OCI-LY7 (cell line): ENCODE measurements around the gene CHST13. TPM values are rescaled to one million over a fixed set of nuclear protein-coding genes. Genes with fewer than 3 reads are reported as not detected.

Experiments
- BruUV-seq: library from RNA; stranded (reverse); fragments of 400-500 nt; replicated peaks from 2 replicates; lab custom pipeline; 2021; lab: Mats Ljungman, UMichigan
- CTCF ChIA-PET: fragments of 300-600 bp; sonication (Branson Sonifier 250); formaldehyde crosslinking; loops from one replicate; lab custom pipeline; 2022; ENCODE audit warnings: antibody characterized with exemption; ENCODE audit not compliant: unreplicated experiment; lab: Charles Lee
- POLR2A ChIA-PET: fragments of 300-600 bp; sonication (Branson Sonifier 250); formaldehyde crosslinking; loops from one replicate; lab custom pipeline; 2022; ENCODE audit warnings: antibody characterized with exemption; lab: Charles Lee
- DNase-seq: peaks from one replicate; pipeline ENCODE4 v3.0.0-alpha.2; 2015; ENCODE audit warnings: low spot score
- H2AFZ ChIP-seq: fragments of 200-600 bp; sonication (generic), shearing (Covaris generic); 2 replicates; pipeline ENCODE4 v1.6.1; 2014; ENCODE audit warnings: mild to moderate bottlenecking, antibody characterized with exemption, low read length, moderate library complexity
- H3K27ac ChIP-seq: fragments of 200-600 bp; sonication (generic); 2 replicates; pipeline ENCODE4 v1.5.1; 2014; ENCODE audit warnings: mixed run types, low read depth, mild to moderate bottlenecking, moderate library complexity, low read length, inconsistent platforms; ENCODE audit not compliant: poor library complexity, severe bottlenecking
- H3K36me3 ChIP-seq: fragments of 200-600 bp; sonication (generic); 2 replicates; pipeline ENCODE4 v1.6.1; 2014; ENCODE audit warnings: mild to moderate bottlenecking, antibody characterized with exemption, low read length, moderate library complexity, mixed read lengths; ENCODE audit not compliant: insufficient read depth
- H3K4me1 ChIP-seq: fragments of 200-600 bp; sonication (generic); 2 replicates; pipeline ENCODE4 v1.5.1; 2014; ENCODE audit warnings: mild to moderate bottlenecking, low read length; ENCODE audit not compliant: insufficient read depth, poor library complexity, severe bottlenecking
- H3K4me2 ChIP-seq: fragments of 200-600 bp; sonication (generic); 2 replicates; pipeline ENCODE4 v1.6.1; 2014; ENCODE audit warnings: mild to moderate bottlenecking, low read length
- H3K4me3 ChIP-seq: fragments of 200-600 bp; sonication (generic); 2 replicates; pipeline ENCODE4 v1.5.1; 2014; ENCODE audit warnings: mild to moderate bottlenecking, low read depth, low read length; ENCODE audit not compliant: poor library complexity, severe bottlenecking
- H3K79me2 ChIP-seq: fragments of 200-600 bp; sonication (generic); 2 replicates; pipeline ENCODE4 v1.6.1; 2016; ENCODE audit warnings: low read depth, mild to moderate bottlenecking, low read length, moderate library complexity, mixed read lengths; ENCODE audit not compliant: insufficient read depth
- H3K9me2 ChIP-seq: fragments of 200-600 bp; sonication (generic); 2 replicates; pipeline ENCODE4 v1.6.1; 2016; ENCODE audit warnings: mild to moderate bottlenecking, low read length, mixed read lengths; ENCODE audit not compliant: insufficient read depth
- H3K9me3 ChIP-seq: fragments of 200-600 bp; sonication (generic); 2 replicates; pipeline ENCODE4 v1.6.1; 2014; ENCODE audit warnings: mild to moderate bottlenecking, mixed run types, low read length, mixed read lengths
- H4K20me1 ChIP-seq: fragments of 200-600 bp; sonication (generic); 2 replicates; pipeline ENCODE4 v1.6.1; 2014; ENCODE audit warnings: mild to moderate bottlenecking, antibody characterized with exemption, low read length, moderate library complexity, mixed read lengths; ENCODE audit not compliant: insufficient read depth
- EZH2phosphoT487 ChIP-seq: fragments of 200-600 bp; sonication (generic); IDR thresholded peaks from 2 replicates; pipeline ENCODE4 v1.6.1; 2018; ENCODE audit warnings: low read depth, borderline replicate concordance, mild to moderate bottlenecking, mixed run types, antibody characterized with exemption, low read length, moderate library complexity, mixed read lengths
- intact Hi-C: fragments of 100-400 bp; cut with micrococcal nuclease; formaldehyde crosslinking; loops from one replicate; pipeline ENCODE4 v1.10.0; 2022; ENCODE audit not compliant: unreplicated experiment
- total RNA-seq, 2 experiments: library from RNA; depleted of rRNA in 1 of 2; stranded (reverse); fragments of >200 nt in 1 of 2; shearing (Covaris generic) in 1 of 2; gene quantifications; 2 replicates each; pipeline ENCODE4 v1.2.3, GENCODE V29; 2014 to 2022
- TF ChIP-seq, protein P1 (sequence below): fragments of 200-600 bp; sonication (generic); conservative IDR thresholded peaks from 2 replicates; pipeline ENCODE4 v1.5.1; 2014; ENCODE audit warnings: mild to moderate bottlenecking, antibody characterized with exemption, low read length, moderate library complexity, mixed read lengths

Gene CHST13
- total RNA-seq, 2 experiments from 2014 or later, result not detected

DNA sequence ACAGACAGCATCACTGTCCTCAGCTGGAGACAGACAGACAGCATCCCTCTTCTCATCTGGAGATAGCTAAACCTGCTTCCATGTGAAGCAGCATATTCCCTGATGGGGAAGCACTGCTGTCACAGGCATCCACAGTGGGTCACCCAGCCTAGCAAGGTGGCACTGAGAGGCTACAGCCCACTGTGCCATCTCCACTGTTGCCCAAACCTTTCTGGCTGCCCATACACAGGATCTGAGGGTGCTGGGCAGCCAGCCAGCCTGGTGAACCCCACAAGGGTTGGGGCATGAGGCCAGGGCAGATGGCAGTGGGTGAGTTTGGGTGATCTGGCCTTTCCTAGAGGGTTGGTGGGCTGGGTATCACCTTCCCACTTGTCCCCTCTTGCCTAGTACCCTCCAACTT is 11.7 kb downstream of the CHST13 start:
- H3K4me1 ChIP-seq, result no peaks in the 10 kb centered on the region
- H3K4me2 ChIP-seq, result no peak overlapping the region
- no peaks in the 10 kb centered on the region for H3K9me2 ChIP-seq
- H3K4me3 ChIP-seq, result no peak overlapping the region
- BruUV-seq, result no TSS peak
- intact Hi-C loops, result no loop called here
- DNase-seq, result no peak
- H3K9me3 ChIP-seq, result no peaks in the 10 kb centered on the region
- H3K36me3 ChIP-seq, result no peaks in the 10 kb centered on the region
- no peak overlapping the region for H2AFZ ChIP-seq
- no peaks in the 10 kb centered on the region for H4K20me1 ChIP-seq
- ChIA-PET POLR2A (no interaction called here), CTCF (no interaction called here)
- H3K79me2 ChIP-seq, result no peaks in the 10 kb centered on the region
- H3K27ac ChIP-seq, result no peak overlapping the region
- TF ChIP-seq, protein P1, sequence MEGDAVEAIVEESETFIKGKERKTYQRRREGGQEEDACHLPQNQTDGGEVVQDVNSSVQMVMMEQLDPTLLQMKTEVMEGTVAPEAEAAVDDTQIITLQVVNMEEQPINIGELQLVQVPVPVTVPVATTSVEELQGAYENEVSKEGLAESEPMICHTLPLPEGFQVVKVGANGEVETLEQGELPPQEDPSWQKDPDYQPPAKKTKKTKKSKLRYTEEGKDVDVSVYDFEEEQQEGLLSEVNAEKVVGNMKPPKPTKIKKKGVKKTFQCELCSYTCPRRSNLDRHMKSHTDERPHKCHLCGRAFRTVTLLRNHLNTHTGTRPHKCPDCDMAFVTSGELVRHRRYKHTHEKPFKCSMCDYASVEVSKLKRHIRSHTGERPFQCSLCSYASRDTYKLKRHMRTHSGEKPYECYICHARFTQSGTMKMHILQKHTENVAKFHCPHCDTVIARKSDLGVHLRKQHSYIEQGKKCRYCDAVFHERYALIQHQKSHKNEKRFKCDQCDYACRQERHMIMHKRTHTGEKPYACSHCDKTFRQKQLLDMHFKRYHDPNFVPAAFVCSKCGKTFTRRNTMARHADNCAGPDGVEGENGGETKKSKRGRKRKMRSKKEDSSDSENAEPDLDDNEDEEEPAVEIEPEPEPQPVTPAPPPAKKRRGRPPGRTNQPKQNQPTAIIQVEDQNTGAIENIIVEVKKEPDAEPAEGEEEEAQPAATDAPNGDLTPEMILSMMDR, result no peak
- TF ChIP-seq EZH2phosphoT487, result no peak

DNA sequence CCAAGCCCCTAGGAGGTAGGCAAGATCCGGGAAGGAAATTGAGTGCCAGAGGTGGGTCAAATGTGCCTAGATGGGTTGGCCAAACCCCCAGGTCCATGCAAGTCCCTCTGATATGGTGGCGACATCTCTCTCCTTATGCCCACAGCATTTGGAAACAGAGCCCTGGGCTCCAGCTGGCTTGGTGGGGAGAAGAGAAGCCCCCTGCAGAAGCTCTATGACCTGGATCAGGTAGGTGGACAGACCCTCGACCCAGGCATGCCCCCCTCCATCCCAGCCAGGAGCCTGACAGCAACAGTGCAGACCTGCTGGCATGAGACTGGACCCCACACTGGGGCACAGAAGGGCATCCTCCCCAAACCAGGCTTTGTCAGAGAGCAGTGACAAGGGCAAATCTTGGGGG is 12.2 kb downstream of the CHST13 start:
- no peak overlapping the region for H3K4me3 ChIP-seq
- H3K36me3 ChIP-seq, result no peaks in the 10 kb centered on the region
- BruUV-seq, result no TSS peak
- intact Hi-C loops, result no loop called here
- H3K9me3 ChIP-seq, result no peaks in the 10 kb centered on the region
- H3K4me1 ChIP-seq, result no peaks in the 10 kb centered on the region
- no peaks in the 10 kb centered on the region for H3K79me2 ChIP-seq
- CTCF ChIA-PET, result no interaction called here
- H4K20me1 ChIP-seq, result no peaks in the 10 kb centered on the region
- H3K9me2 ChIP-seq, result no peaks in the 10 kb centered on the region
- H2AFZ ChIP-seq, result no peak overlapping the region
- TF ChIP-seq, protein P1, result no peak
- no peak for TF ChIP-seq EZH2phosphoT487
- no peak overlapping the region for H3K4me2 ChIP-seq
- no peak overlapping the region for H3K27ac ChIP-seq
- POLR2A ChIA-PET, result no interaction called here
- DNase-seq, result no peak

DNA sequence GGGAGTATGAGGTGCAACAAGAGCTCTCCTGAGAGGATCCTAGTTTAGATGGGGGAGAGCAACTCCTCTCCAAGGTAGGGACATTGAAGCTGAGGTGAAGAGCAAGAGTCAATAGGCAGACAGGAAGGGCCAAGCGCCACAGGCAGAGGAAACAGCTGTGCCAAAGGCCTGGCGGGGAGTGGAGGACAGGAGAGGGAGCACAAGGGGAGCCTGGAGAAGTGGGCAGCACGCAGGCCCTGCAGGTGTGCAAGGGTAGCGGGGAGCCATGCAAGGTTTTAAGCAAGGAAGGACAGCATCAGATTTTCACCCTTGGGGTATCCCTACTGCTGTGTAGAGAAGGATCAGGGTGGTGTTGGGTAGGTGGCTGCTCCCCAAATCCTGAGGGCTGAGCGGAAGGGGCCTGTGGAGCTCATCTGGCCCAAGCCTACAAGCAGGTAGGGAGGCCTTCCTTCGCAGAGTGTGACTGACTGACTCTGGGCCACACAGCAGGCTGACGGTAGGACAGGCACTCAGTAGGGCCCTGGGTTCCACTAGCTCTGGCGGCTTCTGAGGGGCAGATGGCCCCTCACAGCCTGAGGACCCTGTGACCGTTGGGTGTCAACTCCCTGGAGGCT is 13.3 kb downstream of the CHST13 start:
- Histone ChIP-seq H3K9me3 (no peaks in the 10 kb centered on the region), H3K27ac (no peak overlapping the region), H2AFZ (no peak overlapping the region), H3K36me3 (no peaks in the 10 kb centered on the region), H3K9me2 (no peaks in the 10 kb centered on the region), H3K4me2 (no peak overlapping the region), H3K4me3 (no peak overlapping the region), H3K79me2 (no peaks in the 10 kb centered on the region), H3K4me1 (no peaks in the 10 kb centered on the region), H4K20me1 (no peaks in the 10 kb centered on the region)
- ChIA-PET POLR2A (no interaction called here), CTCF (no interaction called here)
- intact Hi-C loops, result no loop called here
- TF ChIP-seq, protein P1, result no peak
- no peak for TF ChIP-seq EZH2phosphoT487
- no TSS peak for BruUV-seq
- DNase-seq, result no peak
